Stimulated activated CD4-positive, alpha-beta T cell treated with anti-CD3 and anti-CD28 coated beads, Interleukin-2, amount 100 ng/mL, for 24 hours (primary cell): ENCODE measurements around the gene LIMK2.
"Not testable (repeated sequence)": the region's sequence is repeated elsewhere in the genome, so short reads cannot be mapped to it uniquely, and the experiment has no call there.

Experiments
- DNase-seq, 2 donors: peaks; one replicate each; pipeline ENCODE4 v3.0.0-alpha.2; 2020

LIMK2 gene

DNA sequence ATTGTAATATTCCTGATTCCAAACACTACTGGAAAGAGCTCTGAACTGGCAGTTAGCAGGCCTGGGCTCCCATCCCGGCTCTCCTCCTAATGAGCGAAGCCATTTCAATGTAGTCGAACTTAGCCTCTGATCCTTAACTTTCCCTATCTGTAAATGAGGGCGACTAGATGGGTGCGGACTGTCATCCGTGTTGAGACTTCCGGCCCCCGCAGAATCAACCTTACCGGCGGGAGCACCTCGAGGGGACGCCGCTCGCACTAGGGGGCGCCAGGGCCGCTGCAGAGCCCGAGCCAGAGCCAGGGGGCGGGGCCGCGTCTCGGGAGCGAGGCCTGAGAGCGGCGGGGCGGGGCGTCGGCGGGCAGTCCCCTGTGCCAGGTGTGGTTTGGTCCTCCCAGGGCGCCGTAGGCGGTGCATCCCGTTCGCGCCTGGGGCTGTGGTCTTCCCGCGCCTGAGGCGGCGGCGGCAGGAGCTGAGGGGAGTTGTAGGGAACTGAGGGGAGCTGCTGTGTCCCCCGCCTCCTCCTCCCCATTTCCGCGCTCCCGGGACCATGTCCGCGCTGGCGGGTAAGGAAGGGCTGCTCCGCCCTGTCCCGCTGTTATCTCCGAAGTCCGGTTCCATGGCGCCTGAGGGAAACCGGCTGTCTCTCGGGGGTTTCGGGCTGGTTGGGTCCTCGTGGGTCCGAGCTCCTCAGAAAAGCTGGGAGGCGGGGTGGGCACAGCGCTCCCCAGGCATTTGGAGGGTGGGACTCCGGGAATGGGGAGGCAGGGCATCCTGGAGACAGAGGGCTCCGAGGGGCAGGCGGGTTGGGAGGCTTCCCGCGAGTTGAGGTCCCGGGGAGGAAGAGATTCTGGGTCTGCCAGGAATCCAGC lies at the start of gene LIMK2:
Gene LIMK2 (plus strand): TSS at position 437 of the 869 bp plus-strand sequence. CDS start 111 bp downstream, at position 548.
- DNase-seq, result peak; percentile 99 to 100

DNA sequence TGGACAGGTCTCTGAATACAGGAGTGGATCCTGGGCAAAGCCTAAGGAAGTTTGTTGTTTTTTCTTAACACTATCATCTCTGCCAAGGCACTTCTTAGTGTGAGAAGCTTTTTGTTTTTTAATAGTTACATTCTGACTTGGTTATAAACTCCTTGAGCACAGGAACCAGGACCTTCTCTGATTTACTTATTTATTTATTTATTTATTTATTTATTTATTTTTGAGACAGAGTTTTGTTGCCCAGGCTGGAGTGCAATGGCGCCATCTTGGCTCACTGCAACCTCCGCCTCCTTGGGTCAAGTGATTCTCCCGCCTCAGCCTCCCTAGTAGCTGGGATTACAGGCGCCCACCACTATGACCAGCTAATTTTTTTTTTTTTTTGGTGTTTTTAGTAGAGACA lies 41.1 kb upstream of the LIMK2 start:
- DNase-seq, result no peak

DNA sequence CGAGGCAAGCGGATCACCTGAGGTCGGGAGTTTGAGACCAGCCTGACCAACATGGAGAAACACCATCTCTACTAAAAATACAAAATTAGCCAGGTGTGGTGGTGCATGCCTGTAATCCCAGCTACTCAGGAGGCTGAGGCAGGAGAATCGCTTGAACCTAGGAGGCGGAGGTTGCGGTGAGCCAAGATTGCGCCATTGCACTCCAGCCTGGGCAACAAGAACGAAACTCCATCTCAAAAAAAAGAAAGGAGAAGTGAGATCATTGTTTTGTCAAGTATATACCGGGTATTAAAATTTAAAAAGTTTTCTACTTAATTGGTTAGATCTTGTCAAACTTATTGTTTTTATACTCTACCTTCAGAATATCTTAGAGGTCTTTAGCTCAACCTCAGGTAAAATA lies 40.4 kb upstream of the LIMK2 start:
- DNase-seq, result not testable (repeated sequence)

DNA sequence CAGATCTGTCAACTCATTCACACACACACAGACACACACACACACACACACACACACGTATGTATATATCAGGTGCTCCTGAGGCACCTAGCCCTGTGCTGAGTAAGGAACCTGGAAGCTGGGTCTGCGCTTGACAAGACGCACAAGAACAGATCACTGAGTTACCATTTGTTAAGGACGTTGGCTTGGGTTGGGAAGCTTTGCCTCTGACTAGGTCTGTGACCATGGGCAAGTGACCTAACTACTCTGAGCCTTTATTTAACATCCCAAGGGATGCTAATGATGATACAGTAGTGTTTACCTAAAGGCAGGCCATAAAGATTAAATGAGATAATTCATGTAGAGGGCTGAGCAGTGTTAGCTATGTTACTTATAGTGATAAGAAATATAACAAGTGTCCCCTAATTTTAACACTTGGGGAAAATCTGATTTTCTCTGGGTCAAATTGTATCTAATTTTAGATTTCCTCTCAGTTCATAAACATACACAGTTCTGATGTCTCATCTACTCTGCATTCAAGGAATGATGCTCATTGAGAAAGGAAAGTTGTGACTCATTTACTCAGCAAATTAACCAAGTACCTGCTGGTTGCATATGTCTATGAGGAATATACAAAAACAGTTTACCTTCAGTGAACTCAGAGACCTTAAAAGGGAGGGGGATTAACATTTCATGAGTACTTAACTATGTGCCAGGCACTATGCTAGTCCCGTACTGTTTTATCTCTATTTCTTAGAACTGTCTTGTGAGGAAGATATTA lies 38.5 kb upstream of the LIMK2 start:
- DNase-seq, result no peak

DNA sequence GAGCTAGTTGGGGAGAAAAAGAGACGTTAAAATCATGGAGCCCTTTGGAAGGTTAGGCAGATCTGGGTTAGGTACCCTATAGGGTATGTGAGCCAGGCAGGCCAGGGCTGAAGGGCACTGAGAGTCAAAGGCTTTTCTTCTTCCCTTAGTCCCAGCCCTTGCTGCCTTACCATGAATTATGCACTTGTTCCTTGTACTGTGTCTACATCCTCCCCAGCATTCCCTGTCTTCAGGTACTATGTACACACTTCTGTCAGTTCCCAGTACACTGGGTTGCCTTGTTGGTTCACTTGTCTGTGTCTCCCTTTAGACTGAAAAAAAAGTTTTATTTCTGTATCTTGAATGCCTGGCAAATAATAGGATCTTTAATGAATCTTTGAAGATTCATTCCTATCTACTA lies 35.2 kb upstream of the LIMK2 start:
- DNase-seq, result no peak

DNA sequence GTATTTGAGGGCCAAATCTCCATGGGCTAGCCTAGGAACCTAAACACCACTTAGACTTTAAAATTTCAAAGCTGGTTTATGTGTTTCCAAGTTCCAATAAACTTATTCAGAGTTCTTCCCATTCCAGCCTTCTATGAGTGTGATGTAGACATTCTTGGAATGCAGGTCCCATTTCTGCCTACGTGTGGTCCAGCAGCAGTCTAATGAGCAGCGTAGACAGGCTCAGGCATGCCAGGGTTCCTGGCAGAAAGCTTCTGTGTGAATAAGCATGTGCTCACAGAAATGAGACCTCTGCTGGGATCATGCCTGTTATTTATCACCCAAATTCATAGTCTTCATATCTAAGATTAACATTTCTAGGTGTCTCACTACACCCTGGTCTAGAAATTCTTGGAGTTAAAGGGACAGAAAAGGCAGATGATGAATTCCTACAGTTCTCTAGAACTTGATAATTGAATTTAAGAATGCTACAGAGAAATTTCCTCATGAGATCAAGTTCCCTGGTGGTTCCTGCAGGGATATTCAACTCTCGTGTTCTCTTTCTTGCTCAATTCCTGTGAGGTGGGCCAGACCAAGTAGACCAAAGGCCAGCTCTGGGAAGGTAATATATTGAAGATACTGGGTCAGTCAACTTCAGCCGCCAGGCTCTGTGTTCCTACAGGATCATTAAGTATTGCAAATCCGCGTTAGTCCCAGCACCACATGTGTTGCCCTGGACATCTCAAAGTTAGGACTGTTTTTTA lies 34.5 kb upstream of the LIMK2 start:
- DNase-seq, result no peak

DNA sequence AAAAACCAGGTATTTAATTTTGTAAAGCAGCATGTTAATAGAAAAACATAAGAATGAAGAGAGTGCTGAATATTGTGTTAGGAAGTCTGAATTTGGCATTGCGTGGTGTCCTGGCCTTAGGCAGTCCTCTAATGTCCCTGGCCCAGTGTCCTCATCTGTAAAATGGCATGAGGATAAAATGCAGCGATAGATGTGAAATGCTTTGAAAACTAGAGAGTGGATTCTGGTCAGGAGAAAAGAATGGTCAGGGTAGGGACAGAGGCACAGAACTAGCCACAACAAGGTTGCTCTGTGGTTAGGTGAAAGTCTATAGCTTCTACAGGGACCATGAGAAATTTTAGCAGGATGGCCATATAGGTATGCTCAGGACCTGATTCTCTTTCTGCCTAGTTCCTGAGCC lies 33.2 kb upstream of the LIMK2 start:
- no peak for DNase-seq

DNA sequence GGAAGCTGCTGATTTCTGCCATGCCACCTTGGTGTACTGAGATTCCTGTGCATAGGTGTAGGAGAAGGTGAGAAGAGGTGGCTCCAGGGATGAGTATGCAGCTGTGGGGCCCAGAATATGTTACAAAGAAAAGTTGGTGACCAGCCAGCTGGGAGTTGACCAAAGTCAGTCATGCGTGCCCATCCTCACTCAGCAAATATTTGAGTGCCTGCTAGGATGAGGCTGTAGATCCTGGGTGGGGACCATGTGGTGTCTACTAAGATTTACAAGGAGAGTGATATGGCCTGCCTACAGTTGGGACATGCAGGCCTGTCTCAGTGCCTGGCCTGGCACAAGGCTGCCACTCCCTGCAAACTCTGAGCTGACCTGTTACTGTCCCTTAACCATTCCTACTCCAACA lies 32.8 kb upstream of the LIMK2 start:
- DNase-seq, result no peak

DNA sequence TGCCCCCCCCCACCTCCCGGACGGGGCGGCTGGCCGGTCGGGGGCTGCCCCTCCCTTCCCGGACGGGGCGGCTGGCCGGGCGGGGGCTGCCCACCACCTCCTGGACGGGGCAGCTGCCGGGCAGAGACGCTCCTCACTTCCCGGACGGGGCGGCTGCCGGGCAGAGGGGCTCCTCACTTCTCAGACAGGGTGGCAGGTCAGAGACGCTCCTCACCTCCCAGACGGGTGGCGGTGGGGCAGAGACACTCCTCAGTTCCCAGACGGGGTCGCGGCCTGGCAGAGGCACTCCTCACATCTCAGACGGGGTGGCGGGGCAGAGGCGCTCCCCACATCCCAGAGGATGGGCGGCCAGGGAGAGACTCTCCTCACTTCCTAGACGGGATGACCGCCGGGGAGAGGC lies 28.1 kb upstream of the LIMK2 start:
- DNase-seq, result no peak

DNA sequence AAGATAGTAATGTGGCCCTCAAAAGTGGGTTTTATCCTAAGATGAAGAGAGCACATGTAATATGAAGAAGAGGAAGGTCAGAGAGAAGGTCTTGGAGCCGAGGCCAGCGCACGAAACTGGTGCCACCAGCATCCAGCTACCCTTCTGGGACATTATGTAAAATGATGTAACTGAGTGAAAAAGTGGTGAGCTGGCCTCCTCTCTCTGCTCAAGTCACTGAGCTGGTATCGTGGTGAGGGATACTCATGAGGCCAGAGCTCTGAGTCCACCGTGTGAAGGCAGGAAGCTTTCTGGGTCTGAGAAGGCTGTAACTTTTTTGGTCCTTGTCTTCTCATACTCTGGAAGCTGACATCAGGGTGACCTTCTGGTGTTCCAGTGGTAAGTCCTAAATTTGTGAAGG lies 27.0 kb upstream of the LIMK2 start:
- no peak for DNase-seq

DNA sequence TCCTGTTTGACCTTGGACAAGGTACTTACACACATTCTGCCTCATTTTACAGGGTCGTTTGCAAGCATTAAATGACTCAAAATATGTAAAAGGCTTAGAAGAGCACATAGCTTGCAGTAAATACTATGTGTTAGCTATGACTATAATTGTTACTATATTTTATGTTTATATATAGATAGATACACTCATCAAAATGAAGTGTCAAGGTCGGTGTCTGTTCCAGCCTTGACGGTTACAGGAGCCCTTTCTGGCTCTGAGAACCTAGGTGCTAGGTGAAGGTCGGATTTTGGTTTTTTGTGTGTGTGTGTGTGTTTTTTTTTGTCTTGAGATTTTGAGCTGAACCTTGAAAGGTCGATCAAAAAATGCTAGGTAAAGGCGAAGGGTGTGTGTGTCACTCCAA lies 24.5 kb upstream of the LIMK2 start:
- DNase-seq, result no peak

DNA sequence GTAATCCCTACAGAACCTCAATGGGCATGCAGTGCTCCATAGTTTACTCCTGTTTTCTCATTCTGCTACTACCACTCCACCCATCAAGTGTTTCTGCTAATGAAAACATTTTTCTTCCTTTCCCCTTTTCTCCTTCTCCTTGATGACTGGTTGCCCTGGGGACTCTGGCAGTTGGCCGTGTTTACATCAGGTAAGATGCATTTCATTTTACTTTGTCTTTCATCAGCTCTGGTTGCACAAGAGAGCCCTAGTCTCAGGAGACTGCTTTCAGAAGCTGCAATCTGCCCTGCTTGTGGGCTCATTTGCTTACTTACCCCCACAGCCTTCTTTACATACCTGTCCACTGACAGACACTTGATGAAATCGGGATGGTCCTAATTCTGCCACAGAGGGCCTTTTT lies 19.6 kb upstream of the LIMK2 start:
- DNase-seq, result no peak

DNA sequence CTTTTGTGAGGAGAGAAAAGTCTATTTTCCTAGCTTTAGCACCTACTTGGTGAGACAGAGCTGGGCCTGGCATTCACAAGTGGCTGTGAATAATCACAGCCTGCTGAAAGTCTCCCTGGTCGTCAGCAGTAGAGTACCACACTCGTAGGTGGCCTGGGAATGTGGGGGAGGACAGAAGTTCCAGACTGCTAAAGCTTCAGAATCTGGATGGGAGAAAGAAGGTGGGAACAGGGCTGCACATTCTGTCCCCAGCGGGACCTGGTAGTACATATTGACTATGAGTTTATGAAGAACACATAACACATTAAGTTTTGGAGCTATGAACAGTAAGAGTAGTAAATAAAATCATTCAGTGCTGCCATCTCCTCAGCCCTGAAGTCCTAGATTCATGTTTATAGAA lies 19.0 kb upstream of the LIMK2 start:
- DNase-seq, result no peak

DNA sequence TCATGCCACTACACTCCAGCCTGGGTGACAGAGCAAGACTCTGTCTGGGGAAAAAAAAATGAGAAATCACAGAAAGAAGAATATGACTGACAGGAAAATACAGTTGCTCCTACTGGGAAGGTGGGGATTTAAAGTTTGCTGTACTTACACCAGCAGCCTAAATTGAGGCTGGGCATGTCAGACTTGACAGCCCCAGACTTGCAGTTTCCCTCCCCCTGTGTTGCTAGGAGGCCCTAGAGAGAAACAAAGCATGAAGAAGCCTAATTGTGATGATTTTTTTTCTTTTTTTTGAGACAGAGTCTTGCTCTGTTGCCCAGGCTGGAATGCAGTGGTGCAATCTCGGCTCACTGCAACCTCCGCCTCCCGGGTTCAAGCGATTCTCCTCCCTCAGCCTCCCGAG lies 17.4 kb upstream of the LIMK2 start:
- not testable (repeated sequence) for DNase-seq

DNA sequence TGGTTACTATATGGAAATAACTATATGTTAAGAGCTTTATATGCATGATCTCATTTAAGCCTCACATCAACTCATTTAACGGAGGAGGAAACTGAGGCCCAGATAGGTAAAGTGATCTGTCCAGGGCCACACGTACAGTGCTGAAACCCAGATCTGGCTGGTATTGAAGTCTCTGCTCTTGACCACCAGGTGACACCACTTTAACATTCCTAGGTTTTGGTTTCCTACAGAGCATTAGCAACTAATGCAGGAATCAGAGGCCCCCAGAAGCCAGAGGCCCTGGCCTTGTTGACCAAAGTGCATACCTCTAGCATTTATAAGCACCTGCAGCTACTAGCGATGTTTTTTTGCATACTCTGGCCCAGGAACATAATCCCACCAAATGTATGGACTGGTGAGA lies 12.9 kb upstream of the LIMK2 start:
- no peak for DNase-seq

DNA sequence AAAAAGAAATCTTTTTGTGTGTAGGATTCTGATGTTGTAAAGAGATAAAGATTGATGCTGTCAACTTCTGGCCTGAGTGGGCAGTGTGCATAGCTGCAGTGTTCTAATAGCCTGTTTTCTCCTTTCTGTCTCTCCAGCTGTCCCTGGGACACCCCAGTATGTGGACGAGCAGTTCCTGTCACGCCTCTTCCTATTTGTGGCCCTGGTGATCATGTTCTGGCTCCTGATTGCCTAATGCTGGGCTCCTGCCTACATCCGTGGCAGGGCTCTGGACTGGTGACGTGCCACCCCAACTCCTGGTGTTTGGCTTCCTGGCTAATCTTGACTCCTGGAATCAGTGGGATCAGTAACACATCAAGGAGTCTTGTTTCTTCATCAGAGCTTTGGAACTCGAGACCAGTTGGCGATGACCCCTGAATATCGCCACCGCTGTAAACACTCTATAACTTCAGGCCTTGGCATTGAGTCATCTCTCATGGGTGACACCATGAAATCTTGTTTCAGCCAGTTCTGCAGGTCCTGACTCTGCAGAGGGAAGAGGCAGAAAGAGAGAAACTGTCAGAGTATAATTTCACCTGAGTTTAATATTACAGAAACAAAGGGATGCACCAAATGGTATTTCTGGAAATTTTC lies 7.6 kb upstream of the LIMK2 start:
- DNase-seq, result not testable (repeated sequence)

DNA sequence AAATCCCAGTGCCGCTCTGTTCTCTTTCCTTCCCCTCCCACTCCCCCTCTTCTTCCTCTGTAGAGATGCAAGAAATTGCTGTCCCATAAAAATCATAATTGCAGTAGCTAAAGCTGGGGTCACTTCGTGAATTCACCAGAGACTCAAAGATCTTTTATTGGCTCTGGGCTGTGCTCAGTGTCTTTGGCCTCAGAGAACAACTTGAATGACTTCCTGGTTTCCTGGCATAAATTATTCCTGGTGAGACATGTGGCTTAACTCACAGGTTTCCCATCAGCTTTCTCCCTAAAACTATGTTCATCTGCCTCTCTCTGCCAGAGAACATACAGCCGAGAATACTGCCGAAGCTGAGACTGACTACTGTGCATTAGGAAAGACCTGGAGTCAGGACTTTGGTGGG lies 7.0 kb upstream of the LIMK2 start:
- DNase-seq, result not testable (repeated sequence)

DNA sequence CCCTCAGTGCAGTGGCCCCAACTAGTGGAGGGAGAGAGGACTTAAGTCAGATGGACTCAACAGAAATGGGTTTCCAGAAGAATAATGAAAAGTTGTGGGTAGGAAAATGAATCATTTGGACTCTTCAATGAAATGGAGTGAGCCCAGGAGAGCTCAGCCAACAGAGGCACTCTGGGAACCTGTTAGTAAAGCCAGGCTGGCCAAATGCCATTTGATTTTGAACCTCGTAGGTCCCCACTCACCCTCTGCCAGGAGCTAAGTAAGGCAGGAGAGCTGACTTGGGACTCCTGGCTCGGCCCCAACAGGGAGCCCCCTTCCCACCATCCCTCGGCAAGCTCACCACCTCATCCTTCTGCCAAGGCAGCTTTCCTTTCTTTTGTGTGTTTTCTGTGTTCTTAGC lies 5.6 kb upstream of the LIMK2 start:
- DNase-seq, result not testable (repeated sequence)

DNA sequence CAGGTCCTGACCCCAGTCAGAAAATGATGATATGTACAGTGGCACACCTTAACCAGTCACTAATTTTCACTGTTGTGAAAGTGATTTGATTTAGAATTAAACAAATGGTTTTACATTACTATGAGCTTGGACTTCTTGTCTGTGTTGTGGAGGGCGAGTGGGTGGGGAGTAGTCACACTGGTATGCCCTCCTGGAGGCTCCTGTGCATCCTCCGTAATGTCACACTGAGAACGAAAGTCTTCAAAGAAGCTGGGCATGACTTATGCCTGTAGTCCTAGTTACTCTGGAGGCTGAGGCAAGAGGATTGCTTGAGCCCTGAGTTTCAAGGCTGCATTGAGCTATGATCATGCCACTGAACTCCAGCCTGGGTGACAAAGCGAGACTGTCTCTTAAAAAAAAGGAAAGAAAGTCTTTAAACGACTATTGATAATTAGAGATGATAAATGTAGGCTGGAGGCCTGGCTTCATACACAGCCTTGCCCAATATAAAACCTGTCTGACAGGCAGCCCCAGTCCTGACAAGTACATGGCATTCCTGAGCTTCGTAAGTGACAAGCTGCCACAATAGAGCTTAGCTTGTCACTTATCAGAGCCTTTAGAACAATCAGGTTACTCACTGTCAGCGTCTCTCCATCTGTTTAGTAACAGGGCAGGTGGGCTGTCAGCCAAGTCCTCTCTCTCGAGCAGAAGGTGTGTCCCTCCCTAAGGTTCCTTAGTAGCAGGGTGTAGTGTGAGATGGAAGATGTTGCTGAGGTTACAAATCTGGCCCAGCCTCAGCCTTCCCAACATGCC lies 5.0 kb upstream of the LIMK2 start:
- peak in 1 of 2 donors; percentile 12 for DNase-seq

DNA sequence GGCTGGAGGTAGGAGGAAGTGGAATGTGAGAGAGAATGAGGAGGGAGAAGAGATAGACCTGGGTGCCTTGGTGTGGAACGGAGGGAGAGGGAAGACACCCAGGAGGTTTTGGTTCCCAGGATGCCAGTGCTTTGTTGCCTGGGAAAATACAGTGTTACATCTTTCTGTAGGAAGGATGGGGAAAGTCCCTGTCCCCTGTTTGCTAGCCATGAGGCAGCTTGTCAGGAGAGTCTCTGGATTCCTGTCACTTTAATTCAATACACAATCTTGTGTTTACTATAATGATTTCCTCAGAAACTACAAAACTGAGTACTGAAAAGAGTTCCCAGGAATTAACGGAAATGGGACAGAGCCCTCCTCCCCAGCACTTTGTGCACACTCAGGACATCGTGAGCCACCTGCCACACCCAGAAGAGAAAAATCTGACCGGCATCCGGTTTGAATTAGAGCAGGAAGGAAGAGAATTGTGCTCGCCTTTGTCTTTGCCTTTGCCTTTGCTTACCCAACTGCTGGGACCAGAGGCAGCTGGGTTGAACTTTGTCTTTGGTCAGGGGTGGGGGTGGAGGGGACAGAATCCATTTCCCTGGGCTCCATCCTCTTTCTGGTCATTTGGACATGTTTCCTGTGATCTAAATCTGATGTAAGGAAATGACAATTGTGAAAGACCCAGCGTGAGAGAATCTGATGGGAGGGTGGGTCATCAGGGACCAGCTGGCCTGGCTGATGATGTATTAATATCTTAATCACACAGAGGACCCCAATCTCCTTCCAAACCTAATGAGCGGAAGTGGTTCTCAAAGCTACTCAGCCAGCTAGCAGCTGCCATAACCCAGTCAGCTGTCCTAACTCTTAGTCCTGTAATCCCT lies 1.3 kb upstream of the LIMK2 start:
- DNase-seq, result no peak

DNA sequence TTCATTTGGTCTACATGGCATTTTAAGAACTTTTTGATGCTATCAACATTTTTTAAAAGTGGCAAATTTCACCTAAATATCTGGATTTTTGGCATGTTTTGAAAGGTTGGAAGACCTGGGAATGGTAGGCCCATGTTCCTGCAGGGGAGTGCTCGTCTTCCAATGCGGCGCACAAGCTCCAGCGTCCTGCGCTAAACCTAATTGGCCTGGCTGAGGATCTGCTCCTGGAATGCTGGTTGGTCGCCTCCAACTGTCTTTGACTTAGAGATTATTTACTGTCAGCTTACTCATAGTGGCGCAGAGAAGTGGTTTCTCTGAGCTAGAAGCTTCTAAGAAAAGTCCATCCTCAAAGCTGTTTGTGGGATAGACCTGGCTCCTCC lies 626 bp upstream of the LIMK2 start:
- DNase-seq, result no peak
